IPS-11a (cell line): ENCODE data around the gene DNMT3L.
"Not testable (repeated sequence)": the region's sequence is repeated elsewhere in the genome, so short reads cannot be mapped to it uniquely, and the experiment has no call there.

ENCODE experiments used
- H3K4me3 ChIP-seq: one replicate; pipeline ENCODE4 v1.5.1; 2013; ENCODE audit warnings: low read depth, low read length, control low read depth

DNMT3L gene

DNA sequence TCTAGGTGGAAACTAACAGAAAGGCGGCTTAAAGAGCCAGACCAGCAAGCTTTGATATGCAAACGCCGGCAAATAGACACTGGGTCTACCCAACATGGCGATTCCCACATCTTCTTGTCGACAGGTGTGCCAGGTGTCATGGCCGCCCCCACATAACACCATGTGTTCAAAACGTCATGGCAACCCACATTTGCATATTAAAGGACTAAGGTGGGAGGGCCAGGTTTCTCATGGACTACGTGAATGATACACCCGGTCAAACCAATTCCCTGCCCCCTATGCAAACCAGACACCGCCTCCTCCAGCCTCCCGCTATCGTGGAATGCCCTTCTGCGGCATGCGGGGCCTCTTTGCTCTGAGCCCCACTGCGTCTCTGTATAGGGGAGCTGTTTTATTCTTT is 62.2 kb downstream of the DNMT3L start:
- H3K4me3 ChIP-seq, result no peak overlapping the region

DNA sequence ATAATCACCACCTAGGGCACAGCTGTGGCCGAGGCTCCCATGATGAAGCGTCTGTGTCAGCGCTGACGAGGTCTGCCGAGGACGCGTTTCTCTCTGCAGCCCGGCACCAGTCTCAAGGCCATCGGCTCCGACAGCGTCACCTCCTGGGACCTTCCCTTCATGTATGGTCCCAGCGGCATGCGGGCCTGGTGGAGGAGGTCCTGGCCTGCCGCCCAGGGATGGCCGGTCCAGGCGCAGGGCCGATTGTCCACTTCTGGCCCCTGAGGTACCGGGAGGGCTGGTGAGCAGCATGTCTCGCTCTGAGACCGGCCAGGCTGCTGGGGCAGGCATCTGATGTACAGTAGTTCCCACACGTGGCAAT is 64.6 kb downstream of the DNMT3L start:
- H3K4me3 ChIP-seq, result not testable (repeated sequence)
